Renal cortical epithelial cell (primary cell): ENCODE data around the gene B3GNT4. TPM values are rescaled to one million over a fixed set of nuclear protein-coding genes. Genes with fewer than 3 reads are reported as not detected.
"Not testable (repeated sequence)": the region's sequence is repeated elsewhere in the genome, so short reads cannot be mapped to it uniquely, and the experiment has no call there.

Experiments used
- DNase-seq: peaks from one replicate; pipeline ENCODE4 v3.0.0-alpha.2; 2011; ENCODE audit warnings: low read depth
- total RNA-seq: library from RNA; depleted of rRNA; stranded (reverse); fragments of >200 nt; gene quantifications from 2 replicates; pipeline ENCODE4 v1.2.3, GENCODE V29; 2014

The B3GNT4 gene
- total RNA-seq, 1 donor from 2014 or later, result 18.9 TPM

DNA sequence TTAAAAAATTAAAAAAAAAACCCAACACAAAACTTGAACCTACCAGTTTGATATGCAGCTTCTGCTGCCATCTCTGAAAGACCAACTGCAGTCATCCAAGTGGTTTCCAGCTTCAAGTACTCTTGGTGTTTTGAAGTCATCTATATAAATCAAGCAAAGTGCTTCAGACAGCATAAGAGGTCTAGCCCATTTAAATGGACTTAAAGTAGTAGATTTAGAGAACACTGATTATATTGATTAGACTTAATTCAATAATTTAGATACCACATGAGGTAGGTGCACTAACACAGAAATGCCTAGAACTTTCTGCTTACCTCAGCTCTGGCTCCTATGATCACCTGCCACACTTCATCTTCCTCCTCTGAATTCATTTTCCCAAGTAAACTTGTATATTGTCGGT lies 12.9 kb downstream of the B3GNT4 start:
- DNase-seq, result no peak

DNA sequence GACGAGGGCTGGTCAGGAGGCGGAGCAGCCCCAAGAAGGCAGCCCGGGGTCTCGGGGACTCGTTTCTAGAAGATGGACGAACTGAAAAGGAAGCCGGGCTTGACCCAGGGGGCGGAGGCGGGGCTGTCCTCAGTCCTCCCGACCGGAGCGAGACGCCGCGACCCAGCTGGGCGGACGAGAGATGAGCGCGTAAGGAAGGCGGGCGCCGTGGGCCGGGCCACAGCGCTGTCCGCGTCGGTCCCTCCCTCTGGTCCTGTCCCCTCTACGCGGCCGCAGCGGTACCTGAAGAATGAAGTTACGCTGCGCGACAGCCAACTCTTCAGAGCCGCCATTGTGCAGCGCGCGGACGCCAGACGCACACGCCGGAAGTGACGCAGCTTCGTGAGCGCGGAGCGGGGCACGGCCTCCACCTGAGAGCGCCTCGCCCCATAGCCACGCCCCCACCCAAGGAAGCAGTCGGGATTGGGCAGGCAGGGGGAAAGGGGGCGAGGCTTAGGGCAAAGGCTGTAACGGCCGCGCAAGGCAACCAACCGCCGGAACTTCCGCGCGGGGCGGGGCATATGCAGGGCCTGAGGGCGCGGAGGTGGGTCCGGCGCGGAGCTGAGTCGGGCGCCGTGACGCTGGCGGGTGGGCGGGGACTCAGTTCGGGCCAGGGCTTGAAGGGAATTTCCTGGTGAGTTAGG lies 22.3 kb downstream of the B3GNT4 start, which contains the start of gene DIABLO:
DIABLO (minus strand) TSS at position 370 of the 683 bp plus-strand sequence; CDS start at position 332, 38 bp downstream.
- DNase-seq, result peak; percentile 95

DNA sequence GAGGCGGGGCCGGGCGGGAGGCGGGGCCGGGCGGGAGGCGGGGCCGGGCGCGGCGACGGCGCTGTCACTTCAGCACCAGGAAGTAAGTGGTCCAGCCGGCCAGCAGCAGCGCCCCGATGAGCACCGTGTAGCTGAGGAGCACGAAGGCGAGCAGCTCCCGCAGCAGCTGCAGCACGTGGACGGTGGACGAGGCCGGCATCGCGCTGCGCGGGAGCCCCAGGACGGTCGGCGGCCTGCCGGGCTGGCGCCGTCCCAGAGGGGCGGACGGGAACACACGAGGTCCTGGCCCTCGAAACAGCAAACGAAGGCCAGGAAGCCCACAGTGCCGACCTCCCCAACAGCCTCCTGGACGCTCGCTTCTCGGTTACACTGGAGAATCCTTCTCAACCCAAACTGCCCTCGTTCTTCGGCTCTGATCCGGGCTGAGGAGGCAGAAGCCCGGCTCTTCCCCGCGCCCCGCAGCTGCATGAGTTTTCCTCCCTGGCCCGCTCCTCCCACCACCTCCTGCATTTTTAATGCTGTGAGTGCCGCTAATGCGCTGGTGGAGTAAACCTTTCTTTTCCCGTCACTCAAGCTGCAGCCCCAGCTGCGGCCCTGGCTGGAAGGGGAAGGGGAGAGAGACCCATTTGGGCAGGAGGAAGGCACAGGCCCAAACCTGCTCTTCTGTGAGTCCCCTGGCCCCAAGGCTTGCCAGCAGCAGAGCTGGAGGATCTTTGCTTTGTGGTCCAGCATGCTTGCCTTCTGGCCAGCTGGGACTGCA lies 23.0 kb downstream of the B3GNT4 start:
- DNase-seq, result no peak

DNA sequence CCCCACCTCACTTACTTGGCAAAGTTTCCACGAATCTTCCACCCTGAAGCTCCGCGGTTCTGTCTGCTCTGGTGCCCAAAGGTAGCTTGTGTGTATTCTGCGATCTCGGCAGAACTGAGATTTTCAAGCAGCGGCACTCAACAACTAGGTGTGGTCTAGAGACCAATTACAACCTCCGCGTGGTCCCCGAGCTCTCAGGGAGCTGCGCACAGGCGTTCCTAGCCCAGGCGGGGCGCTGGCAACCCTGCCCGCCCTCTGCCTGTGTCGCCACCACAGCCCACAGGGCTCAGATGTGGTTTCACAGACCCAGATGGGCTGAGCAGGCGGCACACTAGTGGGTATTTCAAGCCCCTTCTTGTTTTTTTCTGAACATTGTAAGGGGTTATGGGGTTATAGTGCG lies 23.8 kb downstream of the B3GNT4 start:
- no peak for DNase-seq

DNA sequence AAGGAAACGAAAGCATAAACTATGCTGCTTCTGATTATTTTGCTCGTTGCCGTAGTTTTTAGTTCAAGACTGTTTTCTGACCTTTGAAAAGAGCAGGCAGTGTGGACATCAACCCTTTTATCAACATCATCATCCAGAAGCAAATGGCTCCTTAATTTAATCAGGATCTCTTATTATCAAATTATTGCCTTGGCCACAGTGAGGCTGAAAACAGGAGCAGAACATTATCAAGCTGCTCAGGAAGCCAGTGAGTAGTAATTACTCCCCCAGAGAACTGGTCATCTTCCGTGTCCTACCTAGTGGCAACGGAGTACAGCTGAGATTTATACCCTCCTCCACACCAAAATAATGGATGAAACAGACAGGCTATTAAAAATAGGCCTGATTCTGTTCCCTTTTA lies 24.6 kb downstream of the B3GNT4 start:
- DNase-seq, result no peak

DNA sequence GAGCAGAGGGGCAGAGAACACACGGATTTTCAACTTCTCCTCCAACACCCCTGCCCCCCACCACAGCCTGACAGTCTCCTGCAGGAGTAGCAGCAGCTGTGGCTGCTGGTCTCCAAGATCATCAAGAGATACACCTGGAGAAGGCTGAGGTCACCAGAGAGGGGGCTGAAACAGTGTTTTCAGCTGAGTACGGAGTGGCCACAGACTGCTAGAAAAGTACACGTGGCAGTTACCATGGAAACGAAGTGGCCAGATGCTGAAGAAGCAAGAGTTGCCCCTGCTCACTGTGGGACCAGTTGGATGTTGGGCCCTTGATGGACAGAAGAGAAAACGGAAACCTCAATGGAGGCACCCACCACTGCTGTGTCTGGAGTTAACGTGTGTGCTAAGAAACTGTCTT lies 27.3 kb downstream of the B3GNT4 start:
- DNase-seq, result no peak

DNA sequence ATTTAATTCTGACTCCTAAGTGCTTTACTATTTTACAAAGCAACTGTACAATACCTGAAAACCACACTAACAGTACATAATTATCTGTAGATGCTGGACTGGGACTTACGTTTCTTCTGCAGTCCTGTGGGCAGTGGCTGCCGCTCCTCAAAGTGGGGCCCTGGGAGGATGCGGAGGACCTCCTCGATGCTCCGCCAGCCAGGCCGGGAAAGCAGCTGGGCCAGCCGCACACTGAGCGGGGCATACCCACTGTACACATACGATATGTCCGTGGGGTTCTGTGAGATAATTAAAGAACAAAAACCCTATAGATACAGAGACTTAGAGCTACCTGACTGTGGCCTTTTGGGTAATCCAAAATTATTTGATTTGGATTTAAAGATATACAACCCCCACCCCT lies 29.2 kb downstream of the B3GNT4 start:
- no peak for DNase-seq

DNA sequence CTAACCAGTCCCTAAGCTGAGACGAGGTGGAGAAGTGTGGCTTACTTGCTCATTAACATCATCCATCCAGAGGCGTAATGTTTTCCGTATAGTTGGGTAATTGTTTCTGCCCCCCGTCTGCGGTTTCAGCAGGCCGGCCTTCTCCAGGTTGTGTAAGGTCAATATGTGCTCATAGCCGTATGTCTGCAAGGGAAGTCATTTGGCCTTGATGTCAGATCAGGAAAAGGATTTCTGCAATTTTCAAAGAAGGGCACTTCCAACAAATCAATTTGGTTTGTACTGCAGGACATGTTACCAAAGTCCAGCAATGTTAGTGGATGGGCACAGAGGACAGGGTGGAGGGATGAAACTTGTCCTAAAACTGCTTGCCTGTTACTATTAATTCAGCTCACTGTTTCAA lies 32.2 kb downstream of the B3GNT4 start:
- DNase-seq, result no peak

DNA sequence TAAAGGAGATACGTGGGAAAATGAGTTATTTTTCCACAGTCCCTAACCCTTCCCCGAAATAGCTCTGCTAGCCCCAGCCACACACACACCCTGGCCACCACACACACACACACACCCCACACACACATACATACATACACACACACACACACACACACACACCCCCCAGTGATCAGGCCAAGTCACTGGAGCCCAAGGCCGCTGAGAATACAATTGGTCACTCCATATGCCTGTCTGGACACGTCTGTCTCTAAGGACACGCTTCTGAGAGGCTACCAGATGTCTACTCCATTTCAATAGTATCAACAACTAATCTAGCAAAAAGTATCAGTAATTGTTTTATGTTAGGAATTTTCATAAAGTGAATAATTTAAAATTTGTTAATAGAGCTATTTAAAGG lies 35.4 kb downstream of the B3GNT4 start:
- DNase-seq, result no peak

DNA sequence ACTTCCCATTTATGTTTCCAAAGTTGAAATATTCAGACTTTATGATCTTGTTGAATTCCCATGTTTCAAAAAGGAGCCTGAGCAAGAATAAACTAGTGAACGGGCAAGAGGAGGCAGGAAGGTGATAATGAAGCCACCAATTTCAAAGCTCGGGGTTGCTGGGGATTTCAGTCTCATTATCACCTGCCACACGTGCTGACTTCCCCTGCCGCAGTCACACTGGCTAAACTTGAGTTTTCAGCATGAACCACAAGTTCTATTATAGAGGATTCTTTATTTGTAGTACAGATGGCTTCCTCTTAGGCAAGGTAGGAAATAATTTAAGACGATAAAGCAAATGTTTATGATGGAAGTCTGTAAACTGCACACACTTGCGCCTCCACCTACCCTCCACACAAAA lies 40.5 kb downstream of the B3GNT4 start:
- DNase-seq, result no peak

DNA sequence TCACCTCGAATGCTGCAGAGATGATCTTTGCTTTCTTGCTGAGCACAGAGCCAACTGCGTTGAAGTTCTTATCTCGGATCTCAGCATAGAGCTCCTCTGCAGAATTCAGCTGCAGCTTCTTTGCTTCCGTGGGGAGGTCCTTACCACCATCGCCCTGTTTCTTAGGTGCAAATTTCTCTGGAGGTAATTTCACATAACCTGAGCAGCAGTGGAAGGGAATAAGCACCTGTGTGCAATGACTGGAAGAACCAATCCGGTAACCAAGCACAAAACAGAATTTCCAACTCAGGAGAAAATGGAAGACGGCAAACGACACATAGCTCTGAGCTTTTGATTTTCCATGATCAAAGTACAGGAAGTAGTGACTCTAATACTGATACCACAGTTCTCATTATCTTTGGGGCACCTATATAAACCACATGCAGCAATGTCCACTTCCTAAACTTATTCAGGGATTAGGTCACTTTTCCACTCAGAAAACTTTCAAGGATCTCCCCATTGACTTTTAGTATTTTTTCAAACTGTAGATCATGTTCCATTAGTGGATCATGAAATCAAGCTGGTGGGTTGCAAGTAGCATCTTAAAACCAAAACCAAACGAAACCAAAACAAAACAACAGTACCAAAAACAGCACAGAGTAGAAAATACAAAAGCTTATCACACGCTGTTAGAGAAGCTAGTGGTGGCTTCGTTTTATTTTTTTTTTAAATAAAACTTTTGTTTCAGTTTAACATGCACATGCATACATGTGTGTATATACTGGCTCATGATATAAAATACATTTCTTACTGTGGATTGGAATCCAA lies 41.3 kb downstream of the B3GNT4 start:
- no peak for DNase-seq

DNA sequence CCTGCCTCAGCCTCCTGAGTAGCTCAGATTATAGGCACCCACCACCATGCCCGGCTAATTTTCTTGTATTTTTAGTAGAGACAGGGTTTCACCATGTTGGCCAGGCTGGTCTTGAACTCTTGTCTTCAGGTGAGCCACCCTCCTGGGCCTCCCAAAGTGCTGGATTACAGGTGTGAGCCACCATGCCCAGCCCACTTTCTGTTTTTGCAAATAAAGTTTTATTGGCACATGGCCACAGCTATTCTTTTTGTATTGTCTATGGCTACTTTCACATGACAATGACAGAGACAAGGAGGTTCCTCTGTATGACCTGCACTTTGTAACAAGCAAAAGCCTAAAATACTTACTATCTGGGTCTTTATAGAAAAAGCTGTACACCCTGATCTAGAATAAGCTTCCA lies 42.0 kb downstream of the B3GNT4 start:
- no peak for DNase-seq

DNA sequence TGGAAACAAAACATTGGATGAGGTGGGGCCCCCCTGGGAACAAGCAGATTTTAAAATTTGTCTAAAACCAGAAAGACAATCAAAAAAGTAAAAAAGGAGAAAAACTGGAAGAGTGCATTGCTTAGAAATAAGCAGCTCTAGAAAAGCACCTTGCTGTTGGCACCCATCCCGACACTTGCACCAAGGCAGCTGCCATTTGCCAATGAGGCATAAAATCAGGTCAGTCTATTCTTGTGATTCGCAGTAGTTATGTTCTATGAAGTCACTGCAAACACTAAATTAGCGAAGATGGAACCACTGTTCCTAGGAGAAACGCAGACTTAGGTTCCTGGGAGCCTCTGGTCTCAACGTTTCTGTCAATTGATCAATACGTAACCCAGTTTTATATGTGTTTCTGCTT lies 46.5 kb downstream of the B3GNT4 start:
- no peak for DNase-seq

DNA sequence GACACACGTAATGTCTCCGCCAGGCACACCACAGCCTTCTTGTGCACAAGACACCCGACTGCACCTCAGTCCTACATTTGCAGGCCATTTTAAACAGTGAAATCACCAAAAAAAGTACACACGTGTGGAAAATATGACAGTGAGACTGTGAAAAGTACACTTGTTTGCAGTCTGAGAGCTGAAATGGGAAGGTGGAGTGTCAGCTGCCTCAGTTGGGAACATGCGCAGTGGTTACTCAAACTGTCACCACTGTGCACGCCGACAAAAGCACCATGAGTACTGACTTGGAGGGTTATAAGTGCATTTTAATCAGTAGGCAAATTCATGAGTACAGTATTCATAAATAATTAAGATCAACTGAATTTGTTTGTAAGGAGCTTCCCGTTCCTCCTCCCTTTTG lies 47.0 kb downstream of the B3GNT4 start:
- DNase-seq, result no peak

DNA sequence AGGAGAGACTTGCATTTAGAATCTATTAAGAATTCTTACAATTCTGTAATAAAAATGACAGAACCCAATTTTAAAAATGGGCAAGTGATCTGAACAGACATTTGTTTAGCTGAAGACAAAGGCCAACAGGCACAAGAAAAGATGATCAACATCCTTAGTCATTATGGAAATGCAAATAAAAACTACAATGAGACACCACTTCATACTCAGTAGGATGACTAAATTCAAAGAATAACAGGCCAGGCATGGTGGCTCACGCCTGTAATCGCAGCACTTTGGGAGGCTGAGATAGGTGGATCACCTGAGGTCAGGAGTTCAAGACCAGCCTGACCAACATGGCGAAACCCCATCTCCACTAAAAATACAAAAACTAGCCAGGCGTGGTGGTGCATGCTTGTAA lies 55.0 kb downstream of the B3GNT4 start:
- DNase-seq, result not testable (repeated sequence)

Other genes starting within 250 kb of the B3GNT4 start
- gene BCL7A, start 181.8 kb upstream of the B3GNT4 start, total RNA-seq, result 9.7 and 24.8 TPM in 2 replicates
- 16.1 and 58.8 TPM in 2 replicates for gene MLXIP, start 125.0 kb upstream of the B3GNT4 start, total RNA-seq
- gene IL31, start 29.5 kb upstream of the B3GNT4 start, total RNA-seq, result not detected in 2 replicates
- gene LRRC43, start 20.6 kb upstream of the B3GNT4 start, total RNA-seq, result 0.69 and 1.3 TPM in 2 replicates
- 106 and 138 TPM in 2 replicates for gene DIABLO, start 22.3 kb downstream of the B3GNT4 start, total RNA-seq
- 20.1 and 32.0 TPM in 2 replicates for gene VPS33A, start 62.8 kb downstream of the B3GNT4 start, total RNA-seq
- 38.6 and 76.7 TPM in 2 replicates for gene CLIP1, start 219.0 kb downstream of the B3GNT4 start, total RNA-seq